Eye (tissue), 1 donor: ENCODE measurements around the gene STT3B.
A peak's percentile ranks its signal among the peaks of the same experiment; 100 is the strongest.
"Not testable (repeated sequence)": the region's sequence is repeated elsewhere in the genome, so short reads cannot be mapped to it uniquely, and the experiment has no call there.

Source experiments
- DNase-seq: peaks from one replicate; pipeline ENCODE4 v3.0.0-alpha.2; 2015

The STT3B gene

DNA sequence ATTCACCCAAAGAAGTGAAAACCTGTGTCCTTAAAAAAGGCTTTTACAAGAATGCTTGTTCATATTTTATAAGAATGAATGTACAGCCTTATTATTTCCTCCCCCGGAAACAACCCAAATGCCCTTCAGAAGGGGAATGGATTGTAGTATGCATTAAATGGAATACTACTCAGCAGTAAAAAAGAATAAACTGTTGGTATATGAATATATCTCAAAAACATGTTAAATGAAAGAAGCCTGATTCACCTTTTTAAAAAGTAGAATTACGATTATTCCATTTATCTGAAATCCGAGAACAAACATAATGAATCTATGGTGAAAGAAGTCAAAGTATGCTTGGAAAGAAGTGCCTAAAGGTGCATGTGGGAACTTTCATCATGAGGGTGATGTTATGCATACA, 20.5 kb downstream of the STT3B start:
- DNase-seq: no peak

DNA sequence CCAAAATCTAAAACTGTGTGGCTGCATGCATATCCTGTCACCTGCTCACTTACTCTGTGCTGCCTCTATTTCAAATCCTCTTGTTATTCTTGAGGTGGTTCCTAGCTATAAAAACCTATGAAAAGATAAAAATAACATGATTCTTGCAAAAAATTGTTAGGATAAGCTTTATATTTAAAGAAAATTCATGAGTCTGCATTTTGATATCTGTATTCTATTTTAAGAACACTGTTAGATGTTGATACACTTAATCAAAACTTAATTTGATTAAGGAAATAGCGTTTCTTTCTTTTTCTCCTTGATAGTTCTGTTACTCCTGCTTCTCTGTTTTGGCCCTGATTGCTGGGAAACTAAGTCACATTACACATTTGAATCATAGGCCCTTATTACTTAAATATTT, 22.5 kb downstream of the STT3B start:
- DNase-seq: no peak

DNA sequence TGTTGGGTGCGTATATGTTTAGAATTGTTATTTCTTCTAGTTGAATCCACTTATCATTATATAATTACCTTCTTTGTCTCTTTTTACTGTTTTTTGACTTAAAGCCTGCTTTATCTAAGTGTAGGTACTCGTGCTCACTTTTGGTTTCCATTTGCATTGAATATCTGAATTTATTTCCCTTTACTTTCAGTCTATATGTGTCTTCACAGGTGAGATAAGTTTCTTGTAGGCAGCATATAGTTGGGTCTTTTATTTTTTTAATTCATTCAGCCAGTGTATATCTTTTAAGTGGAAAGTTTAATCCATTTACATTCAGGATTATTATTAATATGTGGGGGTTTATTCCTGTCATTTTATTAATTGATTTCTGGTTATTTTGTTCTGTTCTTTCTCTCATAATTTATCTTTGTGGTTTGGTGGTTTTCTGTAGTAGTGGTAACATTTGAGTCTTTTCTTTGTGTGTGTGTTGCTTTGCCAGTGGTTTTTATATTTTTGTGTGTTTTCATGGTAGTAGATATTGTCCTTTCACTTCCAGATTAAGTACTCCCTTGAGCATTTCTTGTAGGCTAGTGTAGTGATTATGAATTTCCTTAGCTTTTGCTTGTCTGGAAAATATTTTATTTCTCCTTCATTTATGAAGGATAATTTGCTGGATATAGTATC, 27.3 kb downstream of the STT3B start:
- no peak for DNase-seq

DNA sequence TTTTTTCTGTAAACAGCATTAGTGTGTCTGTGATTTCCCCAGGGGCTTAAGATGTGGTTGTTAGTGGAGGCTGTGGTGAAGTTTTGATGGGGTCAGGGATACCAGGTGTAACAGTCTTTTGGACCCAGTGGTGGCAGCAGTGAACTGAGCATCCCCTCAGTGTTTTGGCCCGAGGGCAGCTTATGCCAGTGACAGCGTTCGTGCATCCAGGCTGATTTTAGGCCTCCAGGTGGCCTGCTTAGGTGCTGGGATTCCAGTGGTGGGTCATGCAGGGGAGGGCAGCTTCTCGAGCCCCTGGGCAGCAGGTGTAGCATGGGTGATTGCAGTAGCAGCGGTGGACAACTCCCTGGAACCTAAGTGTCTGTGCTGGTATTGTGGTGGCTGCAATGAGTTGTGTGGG, 29.2 kb downstream of the STT3B start:
- no peak for DNase-seq

DNA sequence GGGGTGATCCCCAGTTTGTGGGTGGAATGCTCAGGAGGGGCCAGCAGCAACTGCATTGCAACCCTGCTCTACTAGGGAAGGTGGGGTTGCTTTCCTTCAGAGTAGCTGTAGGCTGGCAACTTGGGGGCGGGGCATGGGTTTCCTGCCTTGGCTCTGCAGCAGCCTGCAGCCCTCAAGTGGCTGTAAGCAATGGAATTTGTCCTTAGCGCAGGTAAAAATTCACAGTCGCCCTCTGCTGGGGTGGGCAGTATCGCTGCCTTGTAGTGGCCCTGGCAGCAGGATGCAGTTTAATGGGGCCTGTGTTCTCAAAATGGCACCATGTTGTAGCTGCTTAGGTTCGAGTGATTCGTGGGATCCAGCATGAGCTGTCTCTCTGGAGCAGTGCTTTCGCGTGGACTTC, 29.8 kb downstream of the STT3B start:
- no peak for DNase-seq

DNA sequence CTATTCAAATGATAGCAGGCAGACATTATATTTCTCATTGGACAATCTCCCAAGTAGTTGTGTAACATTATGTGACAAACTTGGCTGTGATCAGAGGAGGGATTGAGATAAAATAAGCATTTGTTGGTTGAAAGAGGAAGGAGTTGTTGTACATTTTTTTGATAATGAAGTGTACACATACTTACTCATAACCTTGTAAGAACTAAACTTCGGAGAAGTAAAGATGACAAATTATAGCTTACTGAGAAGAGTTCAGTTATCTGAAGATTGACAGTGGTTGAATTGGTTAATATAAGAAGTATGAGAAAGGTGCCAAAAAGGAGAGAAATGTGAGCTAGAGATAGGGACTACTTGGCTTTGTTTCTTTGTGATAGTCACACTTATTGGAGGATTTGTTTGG, 32.6 kb downstream of the STT3B start:
- DNase-seq: no peak

DNA sequence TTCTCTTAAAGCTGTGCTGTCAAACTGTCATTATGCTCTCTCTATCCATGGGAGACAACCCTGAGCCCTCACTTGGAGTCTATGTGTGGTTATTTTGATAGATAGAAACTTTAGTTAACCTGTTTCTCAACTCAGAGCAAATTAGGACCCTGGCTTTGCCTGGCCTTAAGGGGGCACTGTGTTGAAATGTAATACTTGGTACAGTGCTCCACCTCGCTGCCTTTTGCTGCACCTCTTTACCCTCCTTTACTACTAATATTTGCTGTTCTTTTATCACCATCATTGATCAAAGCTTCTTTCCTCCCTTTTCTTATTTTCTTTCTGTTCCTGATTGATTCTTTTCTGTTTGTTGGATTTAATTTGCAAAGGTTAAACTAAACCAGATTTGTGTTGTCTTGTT, 34.3 kb downstream of the STT3B start:
- DNase-seq: no peak

DNA sequence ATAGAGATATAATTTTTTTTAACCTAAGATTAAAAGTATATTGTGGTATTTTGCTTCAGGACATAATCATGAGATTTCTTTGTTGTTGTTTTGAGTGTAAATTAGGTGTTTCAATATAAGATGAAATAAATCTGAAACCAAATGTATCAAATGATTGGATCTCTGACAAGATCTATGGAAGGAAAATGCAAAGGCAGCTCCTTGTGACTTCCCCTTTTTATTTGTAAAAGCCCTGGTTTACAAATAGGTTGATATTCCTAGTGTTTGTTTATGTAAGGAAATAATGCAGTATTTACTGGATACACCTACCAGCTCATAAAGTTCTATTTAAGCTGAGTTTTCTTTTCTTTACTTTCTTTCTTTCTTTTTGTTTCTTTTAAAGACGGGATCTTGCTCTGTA, 35.9 kb downstream of the STT3B start:
- no peak for DNase-seq

DNA sequence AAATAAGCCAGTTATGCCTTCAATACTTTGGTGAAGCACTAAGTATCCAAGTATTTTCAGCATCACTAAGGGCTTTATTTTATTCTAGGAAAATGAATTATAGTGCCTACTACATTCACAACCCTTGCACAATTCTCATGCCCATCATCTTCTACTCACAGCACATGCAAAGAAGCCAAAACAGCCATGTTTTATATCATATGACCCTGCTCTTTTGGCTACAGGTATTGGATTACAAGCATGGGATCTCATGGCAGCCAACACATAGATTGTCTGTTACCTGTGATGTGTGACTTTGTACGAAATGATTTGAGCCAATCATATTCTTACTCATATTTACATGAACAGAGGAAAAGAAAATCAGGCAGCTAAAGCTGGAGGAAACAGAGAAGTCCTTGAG, 38.6 kb downstream of the STT3B start:
- no peak for DNase-seq

DNA sequence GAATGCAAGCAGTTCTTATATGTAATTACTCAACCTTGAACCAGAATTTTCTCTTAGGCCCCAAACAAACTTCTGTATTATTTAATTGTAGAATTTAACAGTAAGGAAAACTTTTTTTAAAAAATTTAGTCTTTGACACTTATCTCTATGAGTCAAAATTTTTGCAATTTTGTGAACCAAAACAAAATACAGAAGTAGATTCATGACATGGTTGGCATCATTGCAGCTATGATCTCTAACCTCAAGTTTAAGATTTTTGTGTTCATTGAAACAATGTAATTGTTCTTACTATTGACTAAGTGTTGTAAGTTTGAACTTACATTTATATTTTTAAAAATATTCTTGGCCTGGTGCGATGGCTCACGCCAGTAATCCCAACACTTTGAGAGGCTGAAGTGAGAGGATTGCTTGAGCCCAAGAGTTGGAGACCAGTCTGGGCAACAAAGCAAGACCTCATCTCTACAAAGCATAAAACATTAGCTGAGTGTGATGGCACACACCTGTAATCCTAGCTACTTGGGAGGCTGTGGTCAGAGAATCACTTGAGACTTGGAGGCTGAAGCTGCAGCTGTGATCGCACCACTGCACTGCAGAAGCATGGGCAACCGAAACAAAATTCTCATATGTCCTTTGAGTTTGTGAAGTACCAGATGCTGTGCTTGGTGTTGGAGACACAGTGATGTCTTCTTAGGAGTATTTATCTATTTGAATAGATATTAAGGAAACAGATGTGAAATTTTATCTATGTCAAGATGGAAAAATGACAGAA, 39.7 kb downstream of the STT3B start:
- no peak for DNase-seq

DNA sequence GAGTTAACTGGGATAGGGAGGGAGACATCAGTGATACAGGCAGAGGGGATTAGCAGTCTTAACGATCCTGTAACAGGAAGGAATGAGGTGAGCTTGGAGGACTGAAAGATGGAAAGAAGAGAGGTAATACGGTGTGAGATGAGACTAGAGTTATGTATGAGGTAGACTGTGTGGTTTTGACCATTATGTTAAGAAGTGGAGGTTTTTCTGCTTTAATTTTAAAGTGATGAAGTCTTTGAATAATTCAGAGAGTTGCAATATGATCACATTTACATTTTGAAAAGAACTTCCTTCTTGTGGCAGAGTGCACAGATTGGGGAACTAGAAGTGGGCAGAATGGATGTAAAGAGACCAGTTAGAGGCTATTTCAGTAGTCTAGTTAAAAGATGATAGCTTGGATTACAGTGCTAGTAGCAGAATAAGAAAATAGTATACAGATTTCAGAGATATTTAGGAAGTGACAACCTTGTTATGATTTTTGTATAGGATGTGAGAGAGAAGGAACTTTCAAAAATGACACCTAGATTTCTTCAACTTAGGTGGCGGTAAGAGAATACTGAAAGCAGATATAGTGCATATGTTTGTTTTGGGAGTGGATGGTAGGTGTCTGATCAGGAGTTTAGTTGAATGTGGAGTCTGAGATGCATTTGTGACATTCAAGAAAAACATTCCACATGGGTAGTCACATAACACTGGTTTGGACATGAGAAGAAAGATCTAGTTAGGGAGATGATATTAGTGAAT, 40.5 kb downstream of the STT3B start:
- DNase-seq: no peak

DNA sequence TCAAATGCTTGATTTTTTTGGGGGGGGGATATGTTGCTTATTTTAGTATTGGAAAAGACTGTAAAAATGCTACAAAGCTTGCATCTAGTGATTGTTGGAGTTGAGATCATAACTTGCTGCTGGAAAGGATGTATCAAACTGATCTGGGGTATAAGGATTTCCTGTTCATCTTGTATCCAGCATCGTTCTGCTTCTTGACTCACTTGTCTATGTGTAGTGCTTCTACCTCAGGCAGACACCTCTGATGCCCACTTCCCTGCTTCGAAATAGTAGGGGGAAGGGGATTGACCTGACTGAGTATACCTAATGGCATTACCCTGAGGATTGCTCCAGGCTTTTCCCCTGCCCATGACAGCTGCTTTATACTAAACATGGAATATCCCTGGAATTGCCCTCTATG, 42.7 kb downstream of the STT3B start:
- DNase-seq: no peak

DNA sequence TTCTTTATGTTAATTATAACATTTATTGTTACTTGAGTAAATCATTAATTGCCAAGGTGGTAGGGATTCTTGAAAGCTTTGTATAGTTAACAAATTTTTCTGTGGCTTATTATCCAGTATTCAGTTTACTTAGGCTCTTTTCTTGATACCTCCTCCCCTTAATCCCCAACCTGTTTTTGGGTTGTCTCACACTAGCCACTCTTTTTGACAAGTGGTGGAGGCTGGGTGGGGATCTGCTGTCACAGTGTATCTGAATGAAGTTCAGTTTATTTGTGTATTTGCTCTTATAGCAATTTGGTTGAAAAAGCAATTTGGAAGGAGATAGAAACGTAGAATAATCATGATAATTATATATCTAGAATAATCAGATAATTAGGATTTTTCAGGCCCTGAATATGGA, 43.8 kb downstream of the STT3B start:
- DNase-seq: no peak

DNA sequence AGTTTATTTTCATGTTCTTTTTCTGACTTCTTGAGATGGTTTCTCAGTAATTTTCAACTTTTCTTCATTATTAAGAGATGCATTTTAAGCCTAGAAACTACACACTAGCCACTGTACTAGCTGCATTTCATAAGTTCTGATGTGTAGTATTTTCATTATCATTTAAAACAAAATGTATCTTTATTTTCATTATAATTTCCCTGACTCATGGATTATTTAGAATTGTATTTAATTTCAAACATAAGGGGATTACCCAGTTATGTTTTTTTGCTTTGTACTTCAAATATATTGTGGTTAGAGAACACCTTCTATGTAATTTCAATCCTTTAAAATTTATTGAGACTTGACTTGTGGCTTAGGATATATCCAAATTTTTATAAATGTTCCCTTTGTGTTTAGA, 44.5 kb downstream of the STT3B start:
- DNase-seq: no peak

DNA sequence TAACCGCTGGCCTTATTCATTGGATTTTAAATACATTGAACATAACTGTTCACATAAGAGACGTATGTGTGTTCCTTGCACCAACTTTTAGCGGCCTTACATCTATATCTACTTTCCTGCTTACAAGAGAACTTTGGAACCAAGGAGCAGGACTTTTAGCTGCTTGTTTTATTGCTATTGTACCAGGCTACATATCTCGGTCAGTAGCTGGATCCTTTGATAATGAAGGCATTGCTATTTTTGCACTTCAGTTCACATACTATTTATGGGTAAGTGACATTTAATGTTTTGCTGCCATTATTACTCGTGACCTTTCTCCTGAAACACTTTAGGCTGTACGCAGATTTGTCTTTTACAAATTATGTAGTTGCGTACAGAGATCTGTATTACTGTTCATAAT, 47.1 kb downstream of the STT3B start:
- DNase-seq: no peak

DNA sequence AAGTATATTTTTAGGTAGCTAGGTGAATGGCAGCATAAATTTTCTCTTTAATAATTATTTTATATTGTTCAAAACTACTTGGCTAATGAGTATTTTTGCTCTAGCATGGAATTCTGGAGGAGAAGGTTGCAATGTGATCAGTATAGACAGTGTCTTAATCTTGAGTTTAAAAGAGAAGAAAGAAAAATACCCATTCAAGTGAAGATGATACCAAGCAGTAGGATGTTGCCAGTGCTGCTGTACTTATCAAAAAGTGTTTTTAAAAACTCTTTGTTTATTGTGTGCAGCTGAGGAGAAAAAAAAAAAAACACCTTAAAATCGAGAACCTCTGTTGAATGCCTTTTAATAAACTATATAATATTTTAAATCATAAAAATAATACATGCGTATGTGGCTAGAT, 47.9 kb downstream of the STT3B start:
- no peak for DNase-seq

DNA sequence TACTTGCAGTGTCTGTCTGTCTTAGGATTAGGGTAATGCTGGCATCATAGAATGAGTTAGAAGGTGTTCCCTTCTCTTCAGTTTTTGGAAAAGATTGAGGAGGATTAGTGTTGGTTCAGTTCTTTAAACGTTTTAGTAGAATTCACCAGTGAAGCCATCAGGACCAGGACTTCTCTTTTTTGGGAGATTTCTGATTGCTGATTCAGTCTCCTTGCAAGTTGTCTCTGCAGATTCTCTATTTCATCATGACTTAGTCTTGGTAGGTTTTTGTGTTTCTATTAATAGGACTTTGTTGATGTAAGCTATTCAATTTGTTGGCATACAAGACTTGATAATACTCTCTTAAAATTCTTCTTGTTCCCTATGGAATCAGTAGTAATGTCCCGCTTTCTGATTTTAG, 48.9 kb downstream of the STT3B start:
- no peak for DNase-seq

DNA sequence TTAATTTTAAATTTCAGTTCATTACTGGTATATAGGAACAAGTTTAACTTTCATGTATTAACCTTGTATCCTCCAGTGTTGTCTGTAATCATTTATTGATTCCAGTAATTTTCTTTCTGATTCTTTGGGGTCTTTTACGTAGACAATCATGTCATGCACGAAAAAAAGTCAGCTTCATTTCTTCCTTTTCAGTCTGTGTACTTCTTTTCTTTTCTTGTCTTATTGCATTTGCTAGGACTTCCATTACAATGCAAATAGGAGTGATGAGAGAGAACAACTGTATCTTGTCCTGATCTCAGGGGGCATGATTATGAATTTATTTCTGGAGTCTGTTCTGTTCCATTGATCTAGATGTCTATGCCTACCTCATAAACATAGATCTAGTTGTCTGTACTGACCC, 56.5 kb downstream of the STT3B start:
- DNase-seq: no peak

DNA sequence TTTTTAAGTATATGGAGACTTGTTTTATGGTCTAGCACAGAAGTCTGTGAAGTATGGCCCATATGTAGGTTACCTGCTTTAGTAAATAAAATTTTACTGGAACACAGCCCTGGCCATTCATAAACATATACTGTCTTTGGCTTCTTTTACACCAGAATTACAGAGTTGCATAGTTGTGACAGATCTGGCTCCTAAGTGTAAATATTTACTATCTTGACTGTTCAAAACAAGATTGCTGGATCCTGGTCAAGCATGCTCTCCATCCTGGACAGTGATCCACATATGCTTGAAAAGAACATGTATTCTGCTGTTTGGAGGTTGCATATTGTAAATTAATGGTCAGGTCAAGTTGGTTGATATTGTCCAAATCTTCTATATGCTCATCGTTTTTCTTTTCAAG, 57.9 kb downstream of the STT3B start:
- no peak for DNase-seq

DNA sequence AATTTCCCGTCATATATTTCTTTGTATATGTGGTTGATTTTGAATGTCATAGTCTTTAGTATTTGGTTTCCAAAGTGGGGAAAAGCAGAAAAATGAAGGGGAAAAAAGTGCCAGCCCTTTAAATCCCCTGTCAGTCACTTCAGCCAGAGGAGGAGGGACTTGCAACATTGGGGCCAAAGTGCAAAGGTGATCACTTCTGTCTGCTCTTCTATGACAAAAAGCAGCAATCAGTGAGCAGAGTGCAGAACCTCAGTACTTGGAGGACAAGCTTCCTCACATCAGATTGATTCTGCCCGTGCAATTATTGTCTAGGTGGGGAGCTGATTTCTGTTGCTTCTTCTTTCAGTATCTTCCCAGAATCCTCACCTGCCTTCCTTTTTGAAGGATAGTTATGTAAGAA, 60.0 kb downstream of the STT3B start:
- DNase-seq: no peak

DNA sequence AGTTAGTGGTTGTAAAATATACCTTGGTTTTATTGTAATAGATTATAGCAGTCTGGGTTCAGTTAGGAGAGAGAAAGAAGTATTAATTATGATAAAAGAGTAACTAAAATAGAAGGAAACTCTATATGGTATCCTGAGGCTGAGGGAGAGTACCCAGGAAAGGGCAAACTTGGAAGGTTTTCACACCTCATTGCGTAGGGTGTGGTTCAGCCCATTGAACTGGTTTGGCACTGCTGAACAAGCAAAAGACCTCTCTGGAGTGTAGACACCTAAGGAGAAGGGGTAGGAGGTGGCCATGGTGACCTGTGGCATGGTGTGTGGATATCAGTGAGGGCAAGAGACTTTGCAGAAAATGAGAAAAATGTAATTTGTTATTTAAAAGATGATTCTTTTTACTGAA, 63.5 kb downstream of the STT3B start:
- no peak for DNase-seq

DNA sequence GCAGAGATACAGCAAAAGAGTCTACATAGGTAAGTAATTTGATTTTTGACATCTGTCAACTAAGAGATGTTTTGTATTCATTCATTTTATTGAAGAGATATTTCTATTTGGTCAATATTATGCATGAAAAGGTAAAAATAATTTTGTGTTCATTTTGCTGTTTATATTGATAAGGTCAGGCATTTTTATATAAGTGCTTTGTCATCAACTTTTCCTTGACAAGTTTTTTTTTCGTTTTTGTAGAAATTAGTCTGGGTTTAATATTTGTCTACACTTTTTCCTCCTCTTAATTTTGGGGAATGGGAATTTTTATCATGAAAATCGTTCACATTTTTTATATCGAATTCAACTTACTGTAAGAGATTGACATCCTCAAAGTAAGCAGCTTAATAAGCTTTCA, 67.7 kb downstream of the STT3B start:
- no peak for DNase-seq

DNA sequence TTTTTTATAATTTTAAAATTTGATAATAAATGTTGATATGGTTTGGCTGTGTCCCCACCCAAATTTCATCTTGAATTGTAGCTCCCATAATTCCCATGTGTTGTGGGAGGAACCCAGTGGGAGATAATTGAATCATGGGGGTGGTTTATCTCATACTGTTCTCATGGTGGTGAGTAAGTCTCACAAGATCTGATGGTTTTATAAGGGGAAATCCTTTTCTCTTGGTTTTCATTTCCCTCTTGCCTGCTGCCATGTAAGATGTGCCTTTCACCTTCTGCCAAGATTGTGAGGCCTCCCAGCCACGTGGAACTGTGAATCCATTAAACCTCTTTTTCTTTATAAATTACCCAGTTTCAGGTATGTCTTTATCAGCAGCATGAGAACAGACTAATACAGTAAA, 72.6 kb downstream of the STT3B start:
- DNase-seq: not testable (repeated sequence)

DNA sequence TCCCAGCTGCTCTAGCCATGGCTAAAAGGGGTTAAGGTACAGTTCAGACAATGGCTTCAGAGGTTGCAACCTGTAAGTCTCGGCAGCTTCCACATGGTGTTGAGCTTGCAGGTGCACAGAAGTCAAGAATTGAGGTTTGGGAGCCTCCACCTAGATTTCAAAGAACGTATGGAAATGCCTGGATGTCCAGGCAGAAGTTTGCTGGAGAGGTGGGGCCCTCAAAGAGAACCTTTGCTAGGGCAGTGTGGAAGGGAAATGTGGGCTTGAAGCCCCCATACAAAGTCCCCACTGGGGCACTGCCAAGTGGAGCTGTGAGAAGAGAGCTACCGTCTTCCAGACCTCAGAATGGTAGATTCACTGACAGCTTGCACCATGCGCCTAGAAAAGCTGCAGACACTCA, 73.7 kb downstream of the STT3B start:
- peak; percentile 11 for DNase-seq
